GM12878 (cell line): ENCODE data around the gene FFAR2. TPM values are rescaled to one million over a fixed set of nuclear protein-coding genes. Genes with fewer than 3 reads are reported as not detected.
A peak's percentile ranks its signal among the peaks of the same experiment; 100 is the strongest.

ENCODE experiments used
- CBX5 ChIP-seq: sonication (generic); IDR thresholded peaks from 2 replicates; pipeline ENCODE4 v1.6.1; 2016; ENCODE audit warnings: low read depth, moderate library complexity, mild to moderate bottlenecking, inconsistent platforms
- FOXM1 ChIP-seq: IDR thresholded peaks from 2 replicates; pipeline ENCODE4 v1.6.1; 2012; ENCODE audit warnings: low read depth, mild to moderate bottlenecking, inconsistent platforms, low read length, moderate library complexity
- JUNB ChIP-seq: IDR thresholded peaks from 2 replicates; pipeline ENCODE4 v1.6.1; 2016; ENCODE audit warnings: antibody characterized with exemption, mild to moderate bottlenecking
- KLF5 ChIP-seq: fragments of 450-650 bp; IDR thresholded peaks from 2 replicates; pipeline ENCODE4 v1.6.1; 2014; ENCODE audit warnings: mild to moderate bottlenecking; ENCODE audit not compliant: partially characterized antibody
- MTA2 ChIP-seq: fragments of 450-650 bp; IDR thresholded peaks from 2 replicates; pipeline ENCODE4 v1.6.1; 2016; ENCODE audit warnings: low read depth, mild to moderate bottlenecking, moderate library complexity
- NFIC ChIP-seq: IDR thresholded peaks from 2 replicates; pipeline ENCODE4 v1.6.1; 2012; ENCODE audit warnings: low read depth, mild to moderate bottlenecking, inconsistent platforms, low read length, moderate library complexity
- NFYA ChIP-seq: IDR thresholded peaks from 2 replicates; pipeline ENCODE4 v1.6.1; 2011; ENCODE audit warnings: low read depth, mild to moderate bottlenecking, low read length, improper control_type of control experiment, borderline replicate concordance
- NR2F1 ChIP-seq: fragments of 450-650 bp; conservative IDR thresholded peaks from 2 replicates; pipeline ENCODE4 v1.6.1; 2017; ENCODE audit warnings: mild to moderate bottlenecking
- RCOR1 ChIP-seq: conservative IDR thresholded peaks from 2 replicates; pipeline ENCODE4 v1.6.1; 2012; ENCODE audit warnings: low read depth, low read length, improper control_type of control experiment
- RELA ChIP-seq: fragments of 450-650 bp; IDR thresholded peaks from 2 replicates; pipeline ENCODE4 v1.8.0; 2014; ENCODE audit warnings: borderline replicate concordance; ENCODE audit not compliant: partially characterized antibody
- SMC3 ChIP-seq: IDR thresholded peaks from 2 replicates; pipeline ENCODE4 v1.6.1; 2011; ENCODE audit warnings: low read length, improper control_type of control experiment, borderline replicate concordance
- SREBF2 ChIP-seq: IDR thresholded peaks from 2 replicates; pipeline ENCODE4 v1.6.1; 2012; ENCODE audit warnings: mild to moderate bottlenecking, low read length
- TCF12 ChIP-seq: IDR thresholded peaks from 2 replicates; pipeline ENCODE4 v1.6.1; 2011; ENCODE audit warnings: low read depth, mild to moderate bottlenecking, low read length
- ZBTB40 ChIP-seq: fragments of 450-650 bp; IDR thresholded peaks from 2 replicates; pipeline ENCODE4 v1.6.1; 2016; ENCODE audit warnings: mild to moderate bottlenecking, moderate library complexity, borderline replicate concordance
- ZNF24 ChIP-seq: fragments of 450-650 bp; IDR thresholded peaks from 2 replicates; pipeline ENCODE4 v1.6.1; 2017; ENCODE audit warnings: antibody characterized with exemption, mild to moderate bottlenecking
- ZNF384 ChIP-seq: IDR thresholded peaks from 2 replicates; pipeline ENCODE4 v1.6.1; 2012; ENCODE audit warnings: low read depth, mild to moderate bottlenecking, low read length, improper control_type of control experiment, borderline replicate concordance
- ZNF622 ChIP-seq: fragments of 450-650 bp; IDR thresholded peaks from 2 replicates; pipeline ENCODE4 v1.6.1; 2017; ENCODE audit warnings: mild to moderate bottlenecking, inconsistent platforms
- polyA plus RNA-seq, 11 experiments: library from polyadenylated mRNA; depleted of rRNA in 4 of 11; unstranded in 6 of 11; stranded (reverse) in 5 of 11; fragments of >200 nt; fragmentation: Nextera tagmentation in 4 of 11; fragmentation: Illumina TruSeq in 1 of 11; extraction: Ambion mirVana in 4 of 11; extraction: Trizol in 1 of 11; gene quantifications; 1 replicate in 1 of 11; 2 replicates in 10 of 11; pipeline versions ENCODE4 v1.2.1 to v1.2.3, GENCODE V29; 2011 to 2016; ENCODE audit warnings: inconsistent platforms in 2 of 11, missing spikeins in 2 of 11, low read depth in 1 of 11
- total RNA-seq, 4 experiments: library from RNA; depleted of rRNA in 3 of 4; stranded (reverse); fragments of >200 nt in 3 of 4; fragmentation: Illumina TruSeq in 1 of 4; extraction: Trizol in 1 of 4; gene quantifications; 2 replicates each; pipeline versions ENCODE4 v1.2.1 to v1.2.3, GENCODE V29; 2013 to 2021
- TF ChIP-seq, protein P1 (sequence below): fragments of 150-350 bp; IDR thresholded peaks from 2 replicates; pipeline ENCODE4 v1.6.1; 2014; ENCODE audit warnings: mild to moderate bottlenecking, low read depth, low read length
- TF ChIP-seq, protein P2 (sequence below): IDR thresholded peaks from 2 replicates; pipeline ENCODE4 v1.6.1; 2012; ENCODE audit warnings: low read depth, low read length, improper control_type of control experiment
- TF ChIP-seq, protein P3 (sequence below), 3 experiments: IDR thresholded peaks in 2 of 3; conservative IDR thresholded peaks in 1 of 3; 2 replicates each; pipeline ENCODE4 v1.5.1; 2011; ENCODE audit warnings: low read depth in 3 of 3, low read length in 3 of 3, mild to moderate bottlenecking in 3 of 3, control low read depth in 2 of 3, moderate library complexity in 2 of 3, inconsistent platforms in 1 of 3, mixed read lengths in 1 of 3; ENCODE audit not compliant: control insufficient read depth in 2 of 3, insufficient read depth in 1 of 3; ENCODE audit errors: extremely low read depth in 1 of 3

The FFAR2 gene
- total and polyA plus RNA-seq, 10 of the 15 experiments (the other 5 are each of a cell fraction or from before 2014, with no cell fraction given), result 0.05 to 4.0 (median 2.1) TPM

DNA sequence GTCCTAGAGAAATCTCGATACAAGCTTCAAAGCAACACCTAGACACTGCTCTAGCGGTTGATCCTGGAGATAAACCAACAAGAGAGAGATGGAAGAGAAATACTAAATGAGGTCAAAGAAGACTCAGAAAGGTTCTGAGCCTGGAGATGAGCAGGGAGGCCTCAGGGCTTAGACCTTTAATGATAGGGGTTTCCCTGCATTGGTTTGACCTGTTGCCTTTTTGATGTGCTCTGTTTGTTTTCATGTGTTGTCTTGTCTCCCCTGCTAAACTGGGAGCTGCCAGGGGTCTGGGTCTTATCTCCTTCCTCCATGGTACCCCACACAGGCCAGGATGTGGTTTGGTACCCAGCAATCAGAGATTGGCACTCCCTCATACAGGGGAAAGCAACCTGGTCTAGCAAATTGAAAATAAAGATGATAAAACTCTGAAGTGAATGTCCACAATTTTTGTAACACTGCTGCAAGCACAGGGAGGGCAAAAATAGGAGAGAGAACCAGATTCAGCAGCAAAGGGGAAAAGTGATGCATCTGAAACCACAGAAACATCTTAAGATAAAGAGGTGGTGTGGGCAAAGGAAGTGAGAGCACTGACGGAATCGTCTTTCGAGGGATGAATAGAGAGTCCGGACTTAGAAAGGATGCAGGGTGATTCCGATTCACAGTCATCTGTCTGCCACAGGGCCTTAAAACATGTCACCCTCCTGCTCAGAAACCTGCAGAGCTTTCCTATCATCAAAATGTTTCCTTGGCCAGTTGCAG, 3.5 kb downstream of the FFAR2 start (continued):
- TF ChIP-seq, protein P1, sequence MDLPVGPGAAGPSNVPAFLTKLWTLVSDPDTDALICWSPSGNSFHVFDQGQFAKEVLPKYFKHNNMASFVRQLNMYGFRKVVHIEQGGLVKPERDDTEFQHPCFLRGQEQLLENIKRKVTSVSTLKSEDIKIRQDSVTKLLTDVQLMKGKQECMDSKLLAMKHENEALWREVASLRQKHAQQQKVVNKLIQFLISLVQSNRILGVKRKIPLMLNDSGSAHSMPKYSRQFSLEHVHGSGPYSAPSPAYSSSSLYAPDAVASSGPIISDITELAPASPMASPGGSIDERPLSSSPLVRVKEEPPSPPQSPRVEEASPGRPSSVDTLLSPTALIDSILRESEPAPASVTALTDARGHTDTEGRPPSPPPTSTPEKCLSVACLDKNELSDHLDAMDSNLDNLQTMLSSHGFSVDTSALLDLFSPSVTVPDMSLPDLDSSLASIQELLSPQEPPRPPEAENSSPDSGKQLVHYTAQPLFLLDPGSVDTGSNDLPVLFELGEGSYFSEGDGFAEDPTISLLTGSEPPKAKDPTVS, result no peak
- TF ChIP-seq ZNF622, result no peak
- TF ChIP-seq JUNB, result peak; percentile 70
- no peak for TF ChIP-seq KLF5
- no peak for TF ChIP-seq RCOR1
- TF ChIP-seq SREBF2, result no peak
- no peak for TF ChIP-seq ZNF384
- no peak for TF ChIP-seq RELA
- peak; percentile 84; the same call in 1 of the 2 replicates for TF ChIP-seq NFIC
- peak; percentile 72 for TF ChIP-seq MTA2
- TF ChIP-seq CBX5, result no peak
- 0 out of 2 replicates have a peak, but pooled peaks have one; percentile 58 for TF ChIP-seq FOXM1
- no peak for TF ChIP-seq ZNF24
- TF ChIP-seq NR2F1, result peak; percentile 91
- TF ChIP-seq, protein P2, sequence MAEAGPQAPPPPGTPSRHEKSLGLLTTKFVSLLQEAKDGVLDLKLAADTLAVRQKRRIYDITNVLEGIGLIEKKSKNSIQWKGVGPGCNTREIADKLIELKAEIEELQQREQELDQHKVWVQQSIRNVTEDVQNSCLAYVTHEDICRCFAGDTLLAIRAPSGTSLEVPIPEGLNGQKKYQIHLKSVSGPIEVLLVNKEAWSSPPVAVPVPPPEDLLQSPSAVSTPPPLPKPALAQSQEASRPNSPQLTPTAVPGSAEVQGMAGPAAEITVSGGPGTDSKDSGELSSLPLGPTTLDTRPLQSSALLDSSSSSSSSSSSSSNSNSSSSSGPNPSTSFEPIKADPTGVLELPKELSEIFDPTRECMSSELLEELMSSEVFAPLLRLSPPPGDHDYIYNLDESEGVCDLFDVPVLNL, result no peak
- no peak for TF ChIP-seq SMC3
- TF ChIP-seq, protein P3, sequence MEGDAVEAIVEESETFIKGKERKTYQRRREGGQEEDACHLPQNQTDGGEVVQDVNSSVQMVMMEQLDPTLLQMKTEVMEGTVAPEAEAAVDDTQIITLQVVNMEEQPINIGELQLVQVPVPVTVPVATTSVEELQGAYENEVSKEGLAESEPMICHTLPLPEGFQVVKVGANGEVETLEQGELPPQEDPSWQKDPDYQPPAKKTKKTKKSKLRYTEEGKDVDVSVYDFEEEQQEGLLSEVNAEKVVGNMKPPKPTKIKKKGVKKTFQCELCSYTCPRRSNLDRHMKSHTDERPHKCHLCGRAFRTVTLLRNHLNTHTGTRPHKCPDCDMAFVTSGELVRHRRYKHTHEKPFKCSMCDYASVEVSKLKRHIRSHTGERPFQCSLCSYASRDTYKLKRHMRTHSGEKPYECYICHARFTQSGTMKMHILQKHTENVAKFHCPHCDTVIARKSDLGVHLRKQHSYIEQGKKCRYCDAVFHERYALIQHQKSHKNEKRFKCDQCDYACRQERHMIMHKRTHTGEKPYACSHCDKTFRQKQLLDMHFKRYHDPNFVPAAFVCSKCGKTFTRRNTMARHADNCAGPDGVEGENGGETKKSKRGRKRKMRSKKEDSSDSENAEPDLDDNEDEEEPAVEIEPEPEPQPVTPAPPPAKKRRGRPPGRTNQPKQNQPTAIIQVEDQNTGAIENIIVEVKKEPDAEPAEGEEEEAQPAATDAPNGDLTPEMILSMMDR (IDR thresholded peaks at IDR 0.05 in 2 of 3, conservative IDR thresholded peaks at IDR 0.05 in 1 of 3; ENCODE audit: control insufficient read depth in 2 of 3, extremely low read depth in 1 of 3, insufficient read depth in 1 of 3, low read depth in 3 of 3, low read length in 3 of 3), result no peak
- 0 out of 2 replicates have a peak, but pooled peaks have one; percentile 3 for TF ChIP-seq TCF12
- no peak for TF ChIP-seq NFYA
- TF ChIP-seq ZBTB40, result no peak
